GM12891 (cell line): ENCODE data around the gene AHDC1.
A peak's percentile ranks its signal among the peaks of the same experiment; 100 is the strongest.

Source experiments
- DNase-seq: peaks from one replicate; pipeline ENCODE4 v3.0.0; 2011; ENCODE audit warnings: low spot score; ENCODE audit not compliant: insufficient read length
- FAIRE-seq: peaks from 2 replicates; lab custom pipeline; 2011; peaks lifted over from hg19 to GRCh38; lab: Jason Lieb, UNC
- PAX5 ChIP-seq: IDR thresholded peaks from 2 replicates; pipeline ENCODE4 v1.6.1; 2011; ENCODE audit warnings: low read length, moderate library complexity, mild to moderate bottlenecking; ENCODE audit not compliant: insufficient read depth, severe bottlenecking
- POLR2A ChIP-seq: IDR thresholded peaks from 2 replicates; pipeline ENCODE4 v1.6.1; 2011; ENCODE audit warnings: low read depth, low read length, control low read depth
- POLR2AphosphoS5 ChIP-seq: IDR thresholded peaks from 2 replicates; pipeline ENCODE4 v1.6.1; 2011; ENCODE audit warnings: low read depth, low read length, control low read depth
- POU2F2 ChIP-seq: IDR thresholded peaks from 2 replicates; pipeline ENCODE4 v1.6.1; 2011; ENCODE audit warnings: low read depth, mild to moderate bottlenecking, control low read depth, low read length, moderate library complexity
- SPI1 ChIP-seq: IDR thresholded peaks from 2 replicates; pipeline ENCODE4 v1.6.1; 2011; ENCODE audit warnings: low read depth, low read length, control low read depth
- TAF1 ChIP-seq: IDR thresholded peaks from 2 replicates; pipeline ENCODE4 v1.6.1; 2011; ENCODE audit warnings: low read depth, low read length, control low read depth

Gene AHDC1

DNA sequence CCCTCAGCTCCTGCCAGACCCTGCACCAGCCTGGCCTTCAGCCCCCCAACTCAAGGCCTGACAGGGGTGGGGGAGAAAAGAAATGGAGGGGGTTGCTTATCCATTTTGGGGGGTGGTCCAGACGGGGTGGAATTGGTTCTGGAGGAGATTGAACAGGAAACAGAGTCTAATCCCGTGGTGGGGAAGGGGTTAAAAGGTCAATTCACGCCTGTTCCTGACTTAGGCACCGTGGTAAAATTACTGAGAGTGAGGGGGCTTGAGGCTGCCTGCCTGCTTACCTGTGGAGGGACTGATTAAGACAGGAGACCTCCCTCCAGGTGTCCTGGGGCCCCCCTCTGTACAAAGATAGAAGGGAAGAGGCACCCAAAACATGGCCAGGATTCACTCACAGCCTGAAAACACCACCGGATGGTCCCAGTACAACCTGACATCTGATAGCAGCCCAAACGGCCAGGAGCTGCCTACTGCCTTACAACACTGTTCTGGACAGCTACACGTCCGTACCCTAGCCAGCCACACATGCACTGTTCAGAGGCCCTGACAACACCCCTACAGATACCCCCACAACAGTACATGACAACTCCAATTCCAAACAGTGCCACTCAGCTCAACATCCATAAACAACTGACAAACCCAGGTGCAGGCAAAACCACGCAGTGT, 31.8 kb downstream of the AHDC1 start:
- TF ChIP-seq PAX5: no peak
- no peak for TF ChIP-seq POLR2AphosphoS5
- TF ChIP-seq POLR2A: no peak
- no peak for TF ChIP-seq TAF1
- TF ChIP-seq SPI1: no peak
- no peak for TF ChIP-seq POU2F2
- DNase-seq: no peak
- no peak for FAIRE-seq

GRCh38 chr1:27571439-27572018, 32.4 kb downstream of the AHDC1 start:
- TF ChIP-seq TAF1 (no peak), POLR2A (no peak), SPI1 (no peak), PAX5 (no peak)
- no peak for FAIRE-seq
- DNase-seq: no peak

DNA sequence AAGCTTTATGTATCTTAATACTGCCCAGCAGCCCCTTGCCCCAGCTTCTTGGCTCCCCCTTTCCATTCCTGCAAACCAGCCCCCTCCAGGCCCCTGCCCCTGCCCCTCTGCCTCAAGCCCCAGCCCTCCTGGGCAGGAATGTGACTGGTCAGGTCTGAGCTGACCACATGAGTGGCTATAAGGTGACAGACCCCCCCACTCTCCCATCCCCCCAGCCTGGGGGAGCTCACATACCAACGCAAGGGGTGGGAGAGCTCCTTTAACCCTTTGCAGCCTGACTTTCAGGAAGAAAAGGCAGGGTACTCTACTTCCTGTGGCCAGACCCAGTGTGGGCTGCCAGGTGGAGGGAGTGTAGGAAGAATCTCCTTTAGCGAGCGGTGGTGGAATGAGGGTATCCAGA, 33.2 kb downstream of the AHDC1 start:
- no peak for DNase-seq
- TF ChIP-seq POU2F2: no peak
- TF ChIP-seq SPI1: no peak
- no peak for TF ChIP-seq POLR2A
- no peak for TF ChIP-seq TAF1
- no peak for TF ChIP-seq POLR2AphosphoS5
- no peak for TF ChIP-seq PAX5
- FAIRE-seq: no peak

- TF ChIP-seq POLR2A (no peak), SPI1 (no peak), POLR2AphosphoS5 (no peak), TAF1 (no peak), PAX5 (no peak), POU2F2 (no peak)
- no peak for FAIRE-seq
- DNase-seq: no peak
These were observed 33.6 kb downstream of the AHDC1 start for GRCh38 chr1:27570356-27570755.

- TF ChIP-seq POU2F2: no peak
- TF ChIP-seq PAX5: no peak
- no peak for TF ChIP-seq SPI1
- TF ChIP-seq POLR2A: no peak
- no peak for TF ChIP-seq TAF1
- TF ChIP-seq POLR2AphosphoS5: no peak
- no peak for FAIRE-seq
- no peak for DNase-seq
These were observed 34.2 kb downstream of the AHDC1 start for GRCh38 chr1:27569506-27570291.

DNA sequence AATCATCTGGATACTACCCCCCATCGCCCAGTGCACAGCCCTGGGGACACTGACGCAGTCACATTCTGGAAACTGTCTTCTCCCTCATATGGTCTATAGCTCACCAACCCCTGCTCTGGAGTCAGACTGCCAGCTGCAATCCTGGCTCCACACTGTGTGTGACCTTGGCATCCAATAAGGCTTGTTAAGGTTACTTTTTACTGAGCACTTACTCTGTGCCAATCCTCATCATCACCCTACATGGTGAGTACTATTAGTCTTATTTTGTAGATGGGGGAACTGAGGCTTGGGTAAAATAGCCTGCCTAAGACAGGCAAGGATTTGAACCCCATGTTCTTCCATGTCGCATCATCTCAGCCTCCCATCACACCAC, 34.9 kb downstream of the AHDC1 start:
- FAIRE-seq: peak; percentile 75
- DNase-seq: no peak
- TF ChIP-seq SPI1: no peak
- TF ChIP-seq PAX5: no peak
- no peak for TF ChIP-seq POLR2AphosphoS5
- no peak for TF ChIP-seq TAF1
- no peak for TF ChIP-seq POU2F2
- TF ChIP-seq POLR2A: no peak

GRCh38 chr1:27568300-27569087, 35.5 kb downstream of the AHDC1 start:
- no peak for TF ChIP-seq POU2F2
- no peak for TF ChIP-seq SPI1
- no peak for TF ChIP-seq PAX5
- no peak for TF ChIP-seq TAF1
- no peak for TF ChIP-seq POLR2A
- TF ChIP-seq POLR2AphosphoS5: no peak
- DNase-seq: peak; percentile 99
- peak; percentile 86 for FAIRE-seq

DNA sequence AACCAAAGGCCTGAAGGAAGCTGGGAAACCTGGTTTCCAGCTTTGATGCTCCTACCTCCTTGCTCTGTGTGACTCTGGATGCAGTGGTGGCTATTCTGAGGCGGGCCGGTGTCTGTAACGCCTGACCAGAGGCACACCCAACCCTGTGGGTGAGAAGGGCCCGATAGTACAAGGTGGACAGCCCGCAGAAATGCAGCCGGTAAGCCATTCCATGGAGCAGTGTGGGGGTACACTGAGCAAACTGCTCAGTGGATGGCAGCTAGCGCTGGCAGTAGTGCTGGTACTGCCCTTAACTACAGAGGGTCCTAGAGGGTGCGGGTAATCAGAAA, 36.0 kb downstream of the AHDC1 start:
- FAIRE-seq (no peak), DNase-seq (no peak)
- TF ChIP-seq PAX5 (no peak), TAF1 (no peak), POLR2A (no peak), POU2F2 (no peak), POLR2AphosphoS5 (no peak), SPI1 (no peak)
